ENCODE results near the gene ZNF579.

GRCh38 chr19:55593096-55593772 lies 12.6 kb upstream of the ZNF579 start:
- TF ChIP-seq, protein P1, sequence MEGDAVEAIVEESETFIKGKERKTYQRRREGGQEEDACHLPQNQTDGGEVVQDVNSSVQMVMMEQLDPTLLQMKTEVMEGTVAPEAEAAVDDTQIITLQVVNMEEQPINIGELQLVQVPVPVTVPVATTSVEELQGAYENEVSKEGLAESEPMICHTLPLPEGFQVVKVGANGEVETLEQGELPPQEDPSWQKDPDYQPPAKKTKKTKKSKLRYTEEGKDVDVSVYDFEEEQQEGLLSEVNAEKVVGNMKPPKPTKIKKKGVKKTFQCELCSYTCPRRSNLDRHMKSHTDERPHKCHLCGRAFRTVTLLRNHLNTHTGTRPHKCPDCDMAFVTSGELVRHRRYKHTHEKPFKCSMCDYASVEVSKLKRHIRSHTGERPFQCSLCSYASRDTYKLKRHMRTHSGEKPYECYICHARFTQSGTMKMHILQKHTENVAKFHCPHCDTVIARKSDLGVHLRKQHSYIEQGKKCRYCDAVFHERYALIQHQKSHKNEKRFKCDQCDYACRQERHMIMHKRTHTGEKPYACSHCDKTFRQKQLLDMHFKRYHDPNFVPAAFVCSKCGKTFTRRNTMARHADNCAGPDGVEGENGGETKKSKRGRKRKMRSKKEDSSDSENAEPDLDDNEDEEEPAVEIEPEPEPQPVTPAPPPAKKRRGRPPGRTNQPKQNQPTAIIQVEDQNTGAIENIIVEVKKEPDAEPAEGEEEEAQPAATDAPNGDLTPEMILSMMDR (IDR thresholded peaks at IDR 0.05): no peak
- no peak for TF ChIP-seq POLR2A (IDR thresholded peaks at IDR 0.05)
